Stimulated activated CD4-positive, alpha-beta T cell treated with anti-CD3 and anti-CD28 coated beads, Interleukin-4, amount 100 ng/mL, for 1 hour (primary cell): ENCODE results near the gene RIC3.
A peak's percentile ranks its signal among the peaks of the same experiment; 100 is the strongest.

Experiments used
- DNase-seq: peaks from one replicate; pipeline ENCODE4 v3.0.0-alpha.2; 2020

RIC3 gene

DNA sequence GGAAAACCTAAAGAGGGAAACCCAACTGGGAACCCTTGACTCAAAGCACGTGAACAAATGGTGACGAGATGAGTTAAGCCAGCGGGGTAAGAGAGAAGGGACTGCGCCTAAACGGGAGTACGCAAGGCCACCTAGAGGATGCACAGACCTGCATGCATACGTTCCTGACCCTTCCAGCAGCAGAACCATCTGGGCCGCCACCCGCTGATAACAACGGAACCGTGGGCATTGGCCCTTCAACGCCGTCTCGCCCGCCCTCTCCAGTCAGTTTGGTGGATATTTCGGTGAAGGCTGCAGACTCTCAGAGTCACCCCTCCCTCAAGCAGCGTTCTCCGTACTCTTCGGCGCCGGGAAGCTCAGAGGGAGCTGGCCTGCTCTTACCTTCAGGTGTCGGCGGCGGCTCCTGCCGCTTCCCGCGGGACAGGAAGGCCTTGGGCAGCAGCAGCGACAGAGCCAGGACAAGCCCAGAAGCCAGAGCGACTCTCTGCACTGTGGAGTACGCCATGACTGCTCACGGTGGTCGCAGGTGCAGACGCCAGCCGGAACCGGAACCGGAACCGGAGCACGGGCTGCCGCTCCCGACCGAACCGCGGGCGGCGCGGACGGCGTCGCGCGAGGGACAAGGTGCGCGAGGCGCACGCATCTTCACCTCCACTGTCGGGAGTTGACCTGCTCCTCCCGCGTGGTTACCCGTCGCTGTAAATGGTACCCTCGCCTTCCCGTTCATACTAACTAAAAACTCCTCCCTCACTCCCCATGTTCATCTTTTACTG is at the start of gene RIC3:
Gene RIC3 (minus strand): TSS at position 541 of the 773 bp plus-strand sequence. CDS start 36 bp downstream, at position 505.
- peak; percentile 68 for DNase-seq

DNA sequence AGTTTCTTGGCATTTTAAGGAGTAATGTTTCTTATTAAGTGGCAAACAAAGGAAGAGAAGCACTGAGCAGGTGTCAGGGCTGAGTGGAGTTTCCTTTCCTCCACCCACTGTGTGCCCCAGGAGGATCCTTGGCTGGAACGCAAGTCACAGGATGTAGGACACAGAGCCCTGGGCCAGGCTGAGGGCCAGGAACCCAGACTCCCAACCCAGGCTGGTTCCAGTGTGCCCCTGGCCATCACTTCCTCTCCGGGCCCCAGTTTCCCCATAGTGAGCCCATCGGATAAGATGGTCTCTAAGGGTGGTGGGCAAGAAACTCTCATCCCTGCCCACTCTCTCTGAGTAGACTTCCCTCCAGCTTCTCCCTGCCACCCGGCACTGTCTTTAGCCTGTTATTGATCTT is 49.6 kb upstream of the RIC3 start:
- no peak for DNase-seq

DNA sequence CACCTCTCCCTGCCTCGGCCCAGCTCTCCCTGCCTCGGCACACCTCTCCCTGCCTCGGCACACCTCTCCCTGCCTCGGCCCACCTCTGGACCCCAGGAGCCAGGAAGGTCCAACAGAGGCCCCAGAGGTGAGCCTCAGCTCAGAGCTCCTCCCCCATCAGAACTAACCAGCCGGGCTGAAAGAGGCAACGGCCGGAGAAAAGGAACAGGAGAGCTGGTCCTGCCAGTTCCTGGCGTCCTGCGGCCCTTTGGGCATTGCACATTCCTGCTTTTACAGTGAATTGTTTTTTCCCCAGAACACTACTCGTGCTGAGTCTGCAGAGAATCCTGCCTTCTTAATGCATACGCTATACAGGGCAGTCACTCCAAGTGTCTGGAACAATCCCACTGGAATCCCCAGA is 49.1 kb upstream of the RIC3 start:
- no peak for DNase-seq

GRCh38 chr11:8217136-8217535 is 48.3 kb upstream of the RIC3 start:
- DNase-seq: no peak

- no peak for DNase-seq
Observed at GRCh38 chr11:8213376-8213775, 44.6 kb upstream of the RIC3 start.

GRCh38 chr11:8209208-8209807 is 40.5 kb upstream of the RIC3 start:
- DNase-seq: peak; percentile 16

GRCh38 chr11:8207080-8208000 is 38.5 kb upstream of the RIC3 start:
- DNase-seq: no peak

GRCh38 chr11:8206251-8207079 is 37.6 kb upstream of the RIC3 start:
- DNase-seq: no peak

GRCh38 chr11:8205566-8205965 is 36.7 kb upstream of the RIC3 start:
- no peak for DNase-seq

- no peak for DNase-seq
Observed at GRCh38 chr11:8204596-8204995, 35.8 kb upstream of the RIC3 start.

GRCh38 chr11:8204025-8204424 is 35.2 kb upstream of the RIC3 start:
- no peak for DNase-seq

DNA sequence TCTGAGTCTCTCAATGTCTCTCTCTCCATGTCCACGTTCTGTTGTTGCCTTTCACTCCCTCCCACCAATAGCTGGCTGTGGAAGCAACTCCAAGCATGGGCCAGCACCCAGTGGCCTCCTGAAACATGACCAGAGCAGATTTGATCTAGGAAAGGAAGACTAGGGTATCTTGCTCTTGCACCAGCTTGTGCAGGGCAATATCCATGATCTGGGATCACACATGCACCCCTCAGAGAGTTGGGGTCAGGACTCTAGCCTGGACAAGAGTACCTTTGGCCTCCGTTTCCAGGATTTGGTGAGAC is 34.5 kb upstream of the RIC3 start:
- no peak for DNase-seq

DNA sequence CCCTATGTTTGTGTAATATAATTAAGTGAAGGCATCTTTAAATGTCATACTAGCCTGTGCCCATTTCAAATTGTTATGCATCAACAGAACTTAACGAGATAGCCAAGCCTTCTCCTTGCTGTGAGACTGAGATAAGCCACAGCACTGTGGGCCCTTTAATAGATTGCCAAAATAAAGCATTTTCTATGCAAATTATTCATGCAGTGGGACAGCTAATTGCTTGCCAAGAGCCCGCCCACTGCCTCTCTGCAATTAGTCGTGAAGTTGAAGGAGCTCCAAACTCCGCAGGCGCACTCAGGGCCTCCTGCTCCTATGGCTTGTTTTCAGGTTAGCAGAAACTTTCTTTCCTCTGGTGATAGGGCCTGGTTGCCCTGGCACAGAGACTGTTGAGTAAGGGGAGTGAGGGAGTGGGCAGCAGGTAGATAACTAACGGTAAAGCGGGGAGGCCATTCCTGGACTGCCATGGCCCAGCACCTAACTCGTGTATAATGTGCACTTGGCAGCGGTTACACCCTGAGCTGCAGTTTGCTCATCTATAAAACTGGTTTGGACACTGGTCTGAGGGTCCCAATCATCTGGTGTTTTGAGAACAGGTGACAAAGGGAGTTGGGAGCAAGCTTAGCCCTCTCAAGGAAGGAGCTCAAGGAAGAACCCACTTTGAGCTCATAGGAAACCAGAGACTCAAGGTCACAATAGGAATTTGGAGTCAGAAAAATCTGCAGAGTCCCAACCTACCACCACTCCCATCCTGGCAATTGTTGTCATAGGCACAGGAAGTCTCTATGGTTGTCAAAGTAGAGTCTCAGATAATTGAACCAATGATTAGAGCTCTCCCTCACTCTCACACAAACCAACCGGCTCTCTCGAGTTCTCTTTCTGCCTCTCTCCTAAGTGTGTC is 33.9 kb upstream of the RIC3 start:
- DNase-seq: no peak

DNA sequence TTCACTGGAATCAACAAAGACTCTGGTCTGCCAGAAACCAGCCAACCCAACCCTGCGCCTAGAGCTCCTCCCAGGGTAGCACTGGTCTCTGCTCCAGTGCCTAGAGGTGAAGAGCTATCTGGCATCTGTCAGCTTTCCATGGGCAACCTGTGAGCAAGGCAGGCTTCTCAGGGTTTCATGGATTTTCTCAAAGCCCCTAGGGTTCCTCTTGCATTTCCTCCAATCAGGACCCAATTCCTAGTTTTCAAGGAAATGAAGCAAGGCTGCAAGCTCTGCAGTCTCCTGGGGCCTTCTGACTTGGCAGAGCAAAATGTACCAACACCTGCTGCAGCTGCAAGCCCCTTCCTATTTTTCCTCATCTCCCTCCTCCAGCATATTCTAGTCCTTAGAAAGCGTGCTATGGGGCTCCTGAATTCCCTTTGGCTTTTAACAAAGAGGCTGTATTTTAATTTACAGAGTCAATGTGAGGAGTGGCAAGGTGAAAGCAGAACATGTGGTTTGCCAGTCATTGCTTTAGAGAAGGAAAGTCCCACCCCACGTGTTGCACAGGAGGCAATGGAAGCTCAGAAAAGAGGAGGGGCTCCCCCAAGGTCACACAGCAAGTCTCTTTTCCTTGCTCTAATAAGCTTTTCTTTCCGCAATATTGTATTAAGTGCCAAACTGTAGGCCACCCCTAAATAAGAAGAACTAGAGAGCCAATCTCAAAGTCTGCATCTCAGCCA is 33.0 kb upstream of the RIC3 start:
- no peak for DNase-seq

DNA sequence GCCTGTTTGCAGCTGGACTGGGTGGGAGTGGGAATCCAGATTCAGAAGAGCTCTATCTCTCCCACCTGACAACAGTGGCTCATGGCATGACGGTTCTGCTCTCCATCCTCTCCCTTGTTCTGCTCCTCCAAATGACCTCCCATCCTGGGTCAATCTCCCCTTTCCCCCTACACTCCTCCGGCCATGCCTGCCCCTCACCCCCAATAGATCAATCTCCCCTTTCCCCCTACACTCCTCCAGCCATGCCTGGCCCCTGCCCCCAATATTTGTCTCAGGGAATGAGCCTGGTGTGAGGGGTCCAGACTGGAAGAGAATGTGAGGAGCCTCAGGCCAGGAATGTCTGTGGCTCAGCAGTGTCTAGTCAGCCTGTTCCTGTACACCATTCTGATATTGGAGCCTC is 30.9 kb upstream of the RIC3 start:
- DNase-seq: no peak

DNA sequence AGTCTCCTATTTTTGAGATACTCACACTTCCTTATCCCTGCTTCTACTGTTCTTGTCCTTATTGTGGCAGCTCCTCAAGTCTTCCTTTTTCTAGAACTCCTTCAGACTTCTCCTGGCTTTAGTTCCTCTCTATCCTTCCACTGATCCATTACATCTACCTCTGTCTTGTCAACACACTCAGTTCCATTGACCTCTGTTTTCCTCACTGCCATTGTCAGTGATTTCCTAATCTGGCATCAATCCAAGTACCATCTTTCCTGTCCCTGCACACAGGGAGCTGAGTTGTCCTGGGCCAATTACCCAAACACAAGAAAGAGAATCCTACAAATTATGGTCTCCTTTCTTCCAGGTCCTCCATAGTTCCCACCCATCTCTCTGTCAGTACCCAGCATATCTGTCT is 27.9 kb upstream of the RIC3 start:
- DNase-seq: no peak

DNA sequence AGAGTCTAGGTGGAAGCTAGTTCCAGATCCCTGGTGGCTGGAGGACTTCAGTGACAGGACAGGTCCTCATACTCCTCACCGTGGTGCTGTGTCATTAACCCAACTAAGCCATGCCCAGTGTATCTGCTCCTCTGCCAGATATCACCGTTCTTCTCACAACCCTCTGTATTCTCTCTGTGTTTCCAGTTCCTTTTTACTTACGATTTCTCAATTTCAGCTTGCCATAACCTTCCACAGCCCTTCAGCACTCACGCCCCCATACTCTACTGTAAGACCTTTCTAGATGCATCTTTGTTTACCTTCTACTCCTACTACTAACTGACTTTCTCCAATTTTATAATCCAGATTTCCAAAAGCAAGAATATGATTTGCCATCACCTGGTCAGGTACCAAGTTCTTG is 26.1 kb upstream of the RIC3 start:
- DNase-seq: no peak

DNA sequence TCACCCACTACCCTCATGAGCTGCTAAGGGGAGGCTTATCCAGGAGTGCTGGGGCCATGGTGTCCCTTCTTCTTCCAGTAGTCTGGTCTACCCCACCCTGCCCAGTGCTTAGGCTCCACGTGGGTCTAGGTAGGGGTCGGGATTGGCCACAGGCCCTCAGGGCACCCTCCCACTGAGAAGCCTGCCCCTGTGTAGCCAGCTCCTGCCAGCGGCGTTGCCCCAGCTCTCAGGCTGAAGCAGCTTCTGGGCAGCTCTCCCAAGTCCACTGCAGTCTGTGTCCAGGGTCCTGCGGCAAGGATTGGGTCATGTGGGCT is 24.0 kb upstream of the RIC3 start:
- no peak for DNase-seq

GRCh38 chr11:8192016-8192895 is 23.4 kb upstream of the RIC3 start:
- DNase-seq: peak; percentile 39

DNA sequence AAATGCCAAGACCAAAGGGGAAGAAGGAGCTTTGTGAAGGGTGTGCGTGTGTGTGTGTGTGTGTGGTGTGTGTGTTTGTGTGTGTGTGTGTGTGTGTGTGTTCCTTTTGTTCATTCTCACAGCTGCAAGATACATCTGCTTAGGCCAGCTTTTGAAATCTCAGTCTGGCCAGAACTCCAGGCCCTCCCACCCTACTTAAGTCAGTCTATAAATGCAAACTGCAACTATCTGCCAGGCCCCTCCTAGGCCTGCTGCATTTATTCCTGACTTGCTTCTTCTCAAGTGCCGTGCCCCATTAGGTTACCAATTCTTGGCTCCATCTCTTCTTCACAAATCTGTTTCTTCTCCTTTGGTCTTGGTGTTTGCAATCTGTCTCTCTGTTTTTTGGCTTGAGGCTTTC is 21.6 kb upstream of the RIC3 start:
- DNase-seq: no peak
